ENCODE data around the gene IPO5.

The IPO5 gene

GRCh38 chr13:97953376-97953970, at the start of gene IPO5:
IPO5 (plus strand) TSS chr13:97953675; CDS start chr13:97976697, 23,022 bp downstream.
- H3K4me1 Mint-ChIP-seq: no peaks in the 10 kb centered on the region
- DNase-seq (ENCODE audit: low spot score in 2 of 2) (no peak), ATAC-seq (no peak)
- H3K36me3 Mint-ChIP-seq: no peaks in the 10 kb centered on the region
- no peak within 1 kb of the TSS for H3K27ac Mint-ChIP-seq
- H3K9me3 Mint-ChIP-seq: peaks cover 3% of the 10 kb centered on the region
- no peak within 1 kb of the TSS for H3K4me3 Mint-ChIP-seq

- no peak for ATAC-seq
- no peak for DNase-seq (ENCODE audit: low spot score in 2 of 2)
- H3K4me3 Mint-ChIP-seq: no peak overlapping the region
- H3K4me1 Mint-ChIP-seq: no peaks in the 10 kb centered on the region
- no peaks in the 10 kb centered on the region for H3K36me3 Mint-ChIP-seq
- H3K9me3 Mint-ChIP-seq: no peaks in the 10 kb centered on the region
- H3K27ac Mint-ChIP-seq: no peak overlapping the region
These were observed 49.4 kb upstream of the IPO5 start for GRCh38 chr13:97904059-97904458.

- DNase-seq (ENCODE audit: low spot score in 2 of 2) (no peak), ATAC-seq (no peak)
- no peaks in the 10 kb centered on the region for H3K9me3 Mint-ChIP-seq
- no peaks in the 10 kb centered on the region for H3K36me3 Mint-ChIP-seq
- H3K4me3 Mint-ChIP-seq: no peak overlapping the region
- H3K27ac Mint-ChIP-seq: no peak overlapping the region
- no peaks in the 10 kb centered on the region for H3K4me1 Mint-ChIP-seq
These were observed 48.0 kb upstream of the IPO5 start for GRCh38 chr13:97905517-97905916.

GRCh38 chr13:97911311-97912138, 42.0 kb upstream of the IPO5 start:
- ATAC-seq: peak; percentile 82
- Mint-ChIP-seq H3K4me3 (no peak overlapping the region), H3K9me3 (peaks cover 11% of the 10 kb centered on the region), H3K27ac (no peak overlapping the region), H3K36me3 (no peaks in the 10 kb centered on the region), H3K4me1 (peaks cover 6% of the 10 kb centered on the region)
- DNase-seq (ENCODE audit: low spot score in 2 of 2): no peak

- H3K4me1 Mint-ChIP-seq: peaks cover 6% of the 10 kb centered on the region
- H3K4me3 Mint-ChIP-seq: no peak overlapping the region
- H3K36me3 Mint-ChIP-seq: no peaks in the 10 kb centered on the region
- DNase-seq (ENCODE audit: low spot score in 2 of 2) (no peak), ATAC-seq (no peak)
- H3K27ac Mint-ChIP-seq: no peak overlapping the region
- H3K9me3 Mint-ChIP-seq: peaks cover 11% of the 10 kb centered on the region
These were observed 41.3 kb upstream of the IPO5 start for GRCh38 chr13:97912139-97912535.

GRCh38 chr13:97913206-97913605, 40.3 kb upstream of the IPO5 start:
- Mint-ChIP-seq H3K36me3 (no peaks in the 10 kb centered on the region), H3K9me3 (peaks cover 11% of the 10 kb centered on the region), H3K4me3 (no peak overlapping the region), H3K27ac (no peak overlapping the region), H3K4me1 (peaks cover 6% of the 10 kb centered on the region)
- ATAC-seq (no peak), DNase-seq (ENCODE audit: low spot score in 2 of 2) (no peak)

GRCh38 chr13:97914540-97914939, 38.9 kb upstream of the IPO5 start:
- Mint-ChIP-seq H3K4me3 (no peak overlapping the region), H3K27ac (no peak overlapping the region), H3K4me1 (peaks cover 6% of the 10 kb centered on the region), H3K9me3 (peaks cover 11% of the 10 kb centered on the region), H3K36me3 (no peaks in the 10 kb centered on the region)
- DNase-seq (ENCODE audit: low spot score in 2 of 2): no peak
- ATAC-seq: no peak

GRCh38 chr13:97921176-97921816, 32.2 kb upstream of the IPO5 start:
- Mint-ChIP-seq H3K9me3 (peaks cover under 1% of the 10 kb centered on the region), H3K27ac (no peak overlapping the region), H3K36me3 (no peaks in the 10 kb centered on the region), H3K4me3 (no peak overlapping the region), H3K4me1 (no peaks in the 10 kb centered on the region)
- no peak for DNase-seq (ENCODE audit: low spot score in 2 of 2)
- ATAC-seq: no peak

- Mint-ChIP-seq H3K4me1 (no peaks in the 10 kb centered on the region), H3K9me3 (no peaks in the 10 kb centered on the region), H3K4me3 (no peak overlapping the region), H3K27ac (no peak overlapping the region), H3K36me3 (no peaks in the 10 kb centered on the region)
- ATAC-seq (no peak), DNase-seq (ENCODE audit: low spot score in 2 of 2) (no peak)
These were observed 25.2 kb upstream of the IPO5 start for GRCh38 chr13:97928301-97928700.

- Mint-ChIP-seq H3K27ac (no peak overlapping the region), H3K4me1 (no peaks in the 10 kb centered on the region), H3K36me3 (no peaks in the 10 kb centered on the region), H3K9me3 (no peaks in the 10 kb centered on the region), H3K4me3 (no peak overlapping the region)
- ATAC-seq: no peak
- no peak for DNase-seq (ENCODE audit: low spot score in 2 of 2)
These were observed 21.4 kb upstream of the IPO5 start for GRCh38 chr13:97932036-97932435.

GRCh38 chr13:97932647-97933046, 20.8 kb upstream of the IPO5 start:
- DNase-seq (ENCODE audit: low spot score in 2 of 2) (no peak), ATAC-seq (no peak)
- H3K9me3 Mint-ChIP-seq: no peaks in the 10 kb centered on the region
- H3K4me1 Mint-ChIP-seq: no peaks in the 10 kb centered on the region
- H3K36me3 Mint-ChIP-seq: no peaks in the 10 kb centered on the region
- H3K27ac Mint-ChIP-seq: no peak overlapping the region
- no peak overlapping the region for H3K4me3 Mint-ChIP-seq

- Mint-ChIP-seq H3K9me3 (no peaks in the 10 kb centered on the region), H3K36me3 (no peaks in the 10 kb centered on the region), H3K4me3 (no peak overlapping the region), H3K27ac (no peak overlapping the region), H3K4me1 (no peaks in the 10 kb centered on the region)
- no peak for ATAC-seq
- DNase-seq (ENCODE audit: low spot score in 2 of 2): no peak
These were observed 19.7 kb upstream of the IPO5 start for GRCh38 chr13:97933776-97934175.

GRCh38 chr13:97934590-97934989, 18.9 kb upstream of the IPO5 start:
- Mint-ChIP-seq H3K27ac (no peak overlapping the region), H3K9me3 (no peaks in the 10 kb centered on the region), H3K4me3 (no peak overlapping the region), H3K4me1 (no peaks in the 10 kb centered on the region), H3K36me3 (no peaks in the 10 kb centered on the region)
- DNase-seq (ENCODE audit: low spot score in 2 of 2): no peak
- ATAC-seq: no peak

- no peak for ATAC-seq
- H3K9me3 Mint-ChIP-seq: no peaks in the 10 kb centered on the region
- no peaks in the 10 kb centered on the region for H3K36me3 Mint-ChIP-seq
- no peak for DNase-seq (ENCODE audit: low spot score in 2 of 2)
- H3K4me3 Mint-ChIP-seq: no peak overlapping the region
- H3K4me1 Mint-ChIP-seq: no peaks in the 10 kb centered on the region
- no peak overlapping the region for H3K27ac Mint-ChIP-seq
These were observed 18.4 kb upstream of the IPO5 start for GRCh38 chr13:97935071-97935470.

GRCh38 chr13:97936036-97936435, 17.4 kb upstream of the IPO5 start:
- H3K36me3 Mint-ChIP-seq: no peaks in the 10 kb centered on the region
- H3K27ac Mint-ChIP-seq: no peak overlapping the region
- ATAC-seq (no peak), DNase-seq (ENCODE audit: low spot score in 2 of 2) (no peak)
- H3K4me3 Mint-ChIP-seq: no peak overlapping the region
- no peaks in the 10 kb centered on the region for H3K9me3 Mint-ChIP-seq
- no peaks in the 10 kb centered on the region for H3K4me1 Mint-ChIP-seq

Data from stimulated activated effector memory CD8-positive, alpha-beta T cell treated with anti-CD3 and anti-CD28 coated beads, Interleukin-12 subunit alpha, Interleukin-12 subunit beta, amount 100 ng/mL, for 72 hours (primary cell).